ENCODE measurements around the gene FAM222B. TPM values are rescaled to one million over a fixed set of nuclear protein-coding genes. Genes with fewer than 3 reads are reported as not detected.

The FAM222B gene
- total and polyA plus RNA-seq, 9 of the 15 experiments (the other 6 are each of a cell fraction or from before 2014, with no cell fraction given) = 4.0 to 34.6 (median 7.5) TPM

DNA sequence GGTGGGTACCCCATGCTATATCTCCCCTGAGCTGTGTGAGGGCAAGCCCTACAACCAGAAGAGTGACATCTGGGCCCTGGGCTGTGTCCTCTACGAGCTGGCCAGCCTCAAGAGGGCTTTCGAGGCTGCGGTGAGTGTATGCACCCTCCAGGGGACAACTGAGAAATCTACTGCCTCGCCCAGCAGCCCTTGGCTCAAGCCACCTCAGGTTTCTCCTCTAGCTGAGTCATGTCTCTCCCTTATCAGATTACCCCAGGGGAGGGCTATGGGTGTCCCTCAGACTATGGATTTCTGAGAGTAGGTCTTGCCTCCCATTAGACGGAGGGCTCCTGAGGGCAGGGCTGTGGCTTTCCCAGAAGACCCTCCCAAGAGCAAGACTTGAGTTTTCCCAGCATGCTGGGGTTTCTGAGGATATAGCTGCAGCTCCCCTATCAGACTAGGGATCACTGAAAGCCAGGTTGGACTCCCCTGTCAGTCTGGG is 107.3 kb downstream of the FAM222B start (continued):
- TF ChIP-seq, protein P1, sequence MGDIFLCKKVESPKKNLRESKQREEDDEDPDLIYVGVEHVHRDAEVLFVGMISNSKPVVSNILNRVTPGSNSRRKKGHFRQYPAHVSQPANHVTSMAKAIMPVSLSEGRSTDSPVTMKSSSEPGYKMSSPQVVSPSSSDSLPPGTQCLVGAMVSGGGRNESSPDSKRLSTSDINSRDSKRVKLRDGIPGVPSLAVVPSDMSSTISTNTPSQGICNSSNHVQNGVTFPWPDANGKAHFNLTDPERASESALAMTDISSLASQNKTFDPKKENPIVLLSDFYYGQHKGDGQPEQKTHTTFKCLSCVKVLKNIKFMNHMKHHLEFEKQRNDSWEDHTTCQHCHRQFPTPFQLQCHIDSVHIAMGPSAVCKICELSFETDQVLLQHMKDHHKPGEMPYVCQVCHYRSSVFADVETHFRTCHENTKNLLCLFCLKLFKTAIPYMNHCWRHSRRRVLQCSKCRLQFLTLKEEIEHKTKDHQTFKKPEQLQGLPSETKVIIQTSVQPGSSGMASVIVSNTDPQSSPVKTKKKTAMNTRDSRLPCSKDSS (IDR thresholded peaks at IDR 0.05; ENCODE audit: low read depth, partially characterized antibody) = no peak
- TF ChIP-seq NR2F6 (CRISPR knock-in tag; IDR thresholded peaks at IDR 0.05) = no peak
- no peak for TF ChIP-seq TCF7L2 (IDR thresholded peaks at IDR 0.05; ENCODE audit: low read depth, low read length)
- TF ChIP-seq, protein P2, sequence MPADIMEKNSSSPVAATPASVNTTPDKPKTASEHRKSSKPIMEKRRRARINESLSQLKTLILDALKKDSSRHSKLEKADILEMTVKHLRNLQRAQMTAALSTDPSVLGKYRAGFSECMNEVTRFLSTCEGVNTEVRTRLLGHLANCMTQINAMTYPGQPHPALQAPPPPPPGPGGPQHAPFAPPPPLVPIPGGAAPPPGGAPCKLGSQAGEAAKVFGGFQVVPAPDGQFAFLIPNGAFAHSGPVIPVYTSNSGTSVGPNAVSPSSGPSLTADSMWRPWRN (IDR thresholded peaks at IDR 0.05; ENCODE audit: low read depth) = no peak
- peak; percentile 79 for TF ChIP-seq SMAD4 (CRISPR knock-in tag; conservative IDR thresholded peaks at IDR 0.05)
- TF ChIP-seq FOXK2 (conservative IDR thresholded peaks at IDR 0.05 in 1 of 2, IDR thresholded peaks at IDR 0.05 in 1 of 2; ENCODE audit: low read depth in 2 of 2) = no peak
- TF ChIP-seq MTA1 (IDR thresholded peaks at IDR 0.05; ENCODE audit: borderline replicate concordance) = 0 out of 2 replicates have a peak, but pooled peaks have one; percentile 14
- TF ChIP-seq, protein P3, sequence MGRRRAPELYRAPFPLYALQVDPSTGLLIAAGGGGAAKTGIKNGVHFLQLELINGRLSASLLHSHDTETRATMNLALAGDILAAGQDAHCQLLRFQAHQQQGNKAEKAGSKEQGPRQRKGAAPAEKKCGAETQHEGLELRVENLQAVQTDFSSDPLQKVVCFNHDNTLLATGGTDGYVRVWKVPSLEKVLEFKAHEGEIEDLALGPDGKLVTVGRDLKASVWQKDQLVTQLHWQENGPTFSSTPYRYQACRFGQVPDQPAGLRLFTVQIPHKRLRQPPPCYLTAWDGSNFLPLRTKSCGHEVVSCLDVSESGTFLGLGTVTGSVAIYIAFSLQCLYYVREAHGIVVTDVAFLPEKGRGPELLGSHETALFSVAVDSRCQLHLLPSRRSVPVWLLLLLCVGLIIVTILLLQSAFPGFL (CRISPR knock-in tag; IDR thresholded peaks at IDR 0.05) = 0 out of 2 replicates have a peak, but pooled peaks have one; percentile 69
- no peak for TF ChIP-seq RHOXF2B (CRISPR knock-in tag; conservative IDR thresholded peaks at IDR 0.05)
- no peak; the same call in 1 of the 2 replicates for TF ChIP-seq ZNF24 (IDR thresholded peaks at IDR 0.05)
- TF ChIP-seq RBBP5 (IDR thresholded peaks at IDR 0.05; ENCODE audit: borderline replicate concordance, insufficient read depth, low read length, poor library complexity, severe bottlenecking) = peak; percentile 38
- no peak for TF ChIP-seq FOXA3 (CRISPR knock-in tag; conservative IDR thresholded peaks at IDR 0.05 in 1 of 2, IDR thresholded peaks at IDR 0.05 in 1 of 2)
- TF ChIP-seq GATA2 (CRISPR knock-in tag; IDR thresholded peaks at IDR 0.05) = peak; percentile 87
- TF ChIP-seq RAD51 (IDR thresholded peaks at IDR 0.05; ENCODE audit: borderline replicate concordance, low read depth) = no peak
- no peak for TF ChIP-seq CHD4 (IDR thresholded peaks at IDR 0.05; ENCODE audit: insufficient read depth, insufficient replicate concordance, low read depth, low read length, poor library complexity, severe bottlenecking)
- TF ChIP-seq, protein P4, sequence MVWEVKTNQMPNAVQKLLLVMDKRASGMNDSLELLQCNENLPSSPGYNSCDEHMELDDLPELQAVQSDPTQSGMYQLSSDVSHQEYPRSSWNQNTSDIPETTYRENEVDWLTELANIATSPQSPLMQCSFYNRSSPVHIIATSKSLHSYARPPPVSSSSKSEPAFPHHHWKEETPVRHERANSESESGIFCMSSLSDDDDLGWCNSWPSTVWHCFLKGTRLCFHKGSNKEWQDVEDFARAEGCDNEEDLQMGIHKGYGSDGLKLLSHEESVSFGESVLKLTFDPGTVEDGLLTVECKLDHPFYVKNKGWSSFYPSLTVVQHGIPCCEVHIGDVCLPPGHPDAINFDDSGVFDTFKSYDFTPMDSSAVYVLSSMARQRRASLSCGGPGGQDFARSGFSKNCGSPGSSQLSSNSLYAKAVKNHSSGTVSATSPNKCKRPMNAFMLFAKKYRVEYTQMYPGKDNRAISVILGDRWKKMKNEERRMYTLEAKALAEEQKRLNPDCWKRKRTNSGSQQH (CRISPR knock-in tag; IDR thresholded peaks at IDR 0.05) = no peak
- TF ChIP-seq RBM25 (IDR thresholded peaks at IDR 0.05; ENCODE audit: low read depth, low read length, severe bottlenecking) = no peak
- TF ChIP-seq, protein P5, sequence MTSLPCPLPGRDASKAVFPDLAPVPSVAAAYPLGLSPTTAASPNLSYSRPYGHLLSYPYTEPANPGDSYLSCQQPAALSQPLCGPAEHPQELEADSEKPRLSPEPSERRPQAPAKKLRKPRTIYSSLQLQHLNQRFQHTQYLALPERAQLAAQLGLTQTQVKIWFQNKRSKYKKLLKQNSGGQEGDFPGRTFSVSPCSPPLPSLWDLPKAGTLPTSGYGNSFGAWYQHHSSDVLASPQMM (CRISPR knock-in tag; IDR thresholded peaks at IDR 0.05) = no peak
- TF ChIP-seq, protein P6, sequence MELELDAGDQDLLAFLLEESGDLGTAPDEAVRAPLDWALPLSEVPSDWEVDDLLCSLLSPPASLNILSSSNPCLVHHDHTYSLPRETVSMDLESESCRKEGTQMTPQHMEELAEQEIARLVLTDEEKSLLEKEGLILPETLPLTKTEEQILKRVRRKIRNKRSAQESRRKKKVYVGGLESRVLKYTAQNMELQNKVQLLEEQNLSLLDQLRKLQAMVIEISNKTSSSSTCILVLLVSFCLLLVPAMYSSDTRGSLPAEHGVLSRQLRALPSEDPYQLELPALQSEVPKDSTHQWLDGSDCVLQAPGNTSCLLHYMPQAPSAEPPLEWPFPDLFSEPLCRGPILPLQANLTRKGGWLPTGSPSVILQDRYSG (tag; conservative IDR thresholded peaks at IDR 0.05; ENCODE audit: low read depth) = no peak
- peak; percentile 92 for TF ChIP-seq SMARCA4 (IDR thresholded peaks at IDR 0.05)
- no peak for TF ChIP-seq ZNF197 (CRISPR knock-in tag; IDR thresholded peaks at IDR 0.05; ENCODE audit: low read depth)

All from K562 (cell line).